Caco-2 (cell line): ENCODE data around the gene MPC1. TPM values are rescaled to one million over a fixed set of nuclear protein-coding genes. Genes with fewer than 3 reads are reported as not detected.

Experiments
- BruUV-seq: library from RNA; stranded (reverse); fragments of 400-500 nt; replicated peaks from 2 replicates; lab custom pipeline; 2021; lab: Mats Ljungman, UMichigan
- CTCF ChIA-PET: fragments of 300-600 bp; sonication (Branson Sonifier 250); formaldehyde crosslinking; loops from one replicate; lab custom pipeline; 2022; ENCODE audit warnings: antibody characterized with exemption; lab: Charles Lee
- POLR2A ChIA-PET: fragments of 300-600 bp; sonication (Branson Sonifier 250); formaldehyde crosslinking; loops from one replicate; lab custom pipeline; 2022; ENCODE audit warnings: antibody characterized with exemption; lab: Charles Lee
- DNase-seq, 2 experiments: peaks; one replicate each; pipeline versions ENCODE4 v3.0.0 to v3.0.0-alpha.2; 2020 to 2022
- H3K27me3 ChIP-seq: replicated peaks from 2 replicates; pipeline ENCODE4 v1.6.0; 2011; ENCODE audit warnings: low read length; ENCODE audit not compliant: control insufficient read depth, insufficient read depth
- H3K36me3 ChIP-seq: 2 replicates; pipeline ENCODE4 v1.5.1; 2011; ENCODE audit warnings: low read length; ENCODE audit not compliant: control insufficient read depth, insufficient read depth
- H3K4me1 ChIP-seq: fragments of 250-450 bp; sonication (Bioruptor Pico); 2 replicates; pipeline ENCODE4 v1.5.1; 2020; ENCODE audit warnings: mild to moderate bottlenecking
- H3K4me3 ChIP-seq: 2 replicates; pipeline ENCODE4 v1.5.1; 2011; ENCODE audit warnings: low read depth, mild to moderate bottlenecking, control low read depth, low read length
- H3K9me3 ChIP-seq: fragments of 250-450 bp; sonication (Bioruptor Pico); 2 replicates; pipeline ENCODE4 v1.5.1; 2020; ENCODE audit warnings: mild to moderate bottlenecking, moderate library complexity
- H3K27ac Mint-ChIP-seq: one replicate; pipeline ENCODE4 v1.8.0; 2022; ENCODE audit warnings: mixed read lengths; ENCODE audit not compliant: unreplicated experiment
- H3K27me3 Mint-ChIP-seq: one replicate; pipeline ENCODE4 v1.8.0; 2022; ENCODE audit warnings: mixed read lengths; ENCODE audit not compliant: insufficient read depth, unreplicated experiment
- H3K36me3 Mint-ChIP-seq: one replicate; pipeline ENCODE4 v1.8.0; 2022; ENCODE audit warnings: mild to moderate bottlenecking, mixed read lengths; ENCODE audit not compliant: insufficient read depth, unreplicated experiment
- H3K4me1 Mint-ChIP-seq: one replicate; pipeline ENCODE4 v1.8.0; 2022; ENCODE audit warnings: low read depth, mixed read lengths; ENCODE audit not compliant: unreplicated experiment
- H3K4me3 Mint-ChIP-seq: one replicate; pipeline ENCODE4 v1.8.0; 2022; ENCODE audit warnings: mild to moderate bottlenecking, moderate library complexity, mixed read lengths; ENCODE audit not compliant: unreplicated experiment
- H3K9me3 Mint-ChIP-seq: one replicate; pipeline ENCODE4 v1.8.0; 2022; ENCODE audit warnings: mixed read lengths; ENCODE audit not compliant: unreplicated experiment
- CTCF ChIP-seq, 2 experiments: fragments of 200-600 bp in 1 of 2; IDR thresholded peaks; 1 replicate in 1 of 2; 2 replicates in 1 of 2; pipeline versions ENCODE4 v1.5.1 to v1.8.0; 2011 to 2022; ENCODE audit warnings: antibody characterized with exemption in 1 of 2, control low read depth in 1 of 2, inconsistent platforms in 1 of 2, low read depth in 1 of 2, low read length in 1 of 2, mild to moderate bottlenecking in 1 of 2, moderate library complexity in 1 of 2; ENCODE audit not compliant: insufficient read depth in 1 of 2, severe bottlenecking in 1 of 2, unreplicated experiment in 1 of 2
- intact Hi-C: fragments of 100-400 bp; cut with micrococcal nuclease; formaldehyde crosslinking; loops from one replicate; pipeline ENCODE4 v1.10.0; 2022; ENCODE audit not compliant: unreplicated experiment
- total RNA-seq: library from RNA; stranded (reverse); gene quantifications from 2 replicates; pipeline ENCODE4 v1.2.3, GENCODE V29; 2022

Gene MPC1
- total RNA-seq, 1 experiment from 2014 or later: 19.7 TPM

- Histone ChIP-seq H3K27me3 (peaks cover 1% of the 10 kb centered on the region; the same call in 1 of the 2 replicates), H3K4me3 (no peak overlapping the region), H3K9me3 (no peaks in the 10 kb centered on the region), H3K36me3 (no peaks in the 10 kb centered on the region), H3K4me1 (peaks cover 6% of the 10 kb centered on the region; the same call in 1 of the 2 replicates)
- ChIA-PET POLR2A (no interaction called here), CTCF (no interaction called here)
- no peak for TF ChIP-seq CTCF (IDR thresholded peaks at IDR 0.05; ENCODE audit: insufficient read depth in 1 of 2, low read depth in 1 of 2, low read length in 1 of 2, severe bottlenecking in 1 of 2, unreplicated experiment in 1 of 2)
- Mint-ChIP-seq H3K4me3 (no peak overlapping the region), H3K36me3 (no peaks in the 10 kb centered on the region), H3K27me3 (no peaks in the 10 kb centered on the region), H3K9me3 (no peaks in the 10 kb centered on the region), H3K27ac (no peak overlapping the region), H3K4me1 (peaks cover 7% of the 10 kb centered on the region)
- no TSS peak for BruUV-seq
- intact Hi-C loops: no loop called here
- no peak for DNase-seq
These were observed 41.0 kb upstream of the MPC1 start for GRCh38 chr6:166423781-166424180.

- Mint-ChIP-seq H3K4me3 (no peak overlapping the region), H3K9me3 (no peaks in the 10 kb centered on the region), H3K36me3 (no peaks in the 10 kb centered on the region), H3K4me1 (peaks cover 7% of the 10 kb centered on the region), H3K27me3 (no peaks in the 10 kb centered on the region), H3K27ac (no peak overlapping the region)
- BruUV-seq: no TSS peak
- no peak for DNase-seq
- intact Hi-C loops: no loop called here
- Histone ChIP-seq H3K27me3 (peaks cover 1% of the 10 kb centered on the region; the same call in 1 of the 2 replicates), H3K4me3 (no peak overlapping the region), H3K4me1 (peaks cover 6% of the 10 kb centered on the region; the same call in 1 of the 2 replicates), H3K36me3 (no peaks in the 10 kb centered on the region), H3K9me3 (no peaks in the 10 kb centered on the region)
- ChIA-PET CTCF (no interaction called here), POLR2A (no interaction called here)
- TF ChIP-seq CTCF (IDR thresholded peaks at IDR 0.05; ENCODE audit: insufficient read depth in 1 of 2, low read depth in 1 of 2, low read length in 1 of 2, severe bottlenecking in 1 of 2, unreplicated experiment in 1 of 2): no peak
These were observed 40.5 kb upstream of the MPC1 start for GRCh38 chr6:166423051-166423745.

- no peaks in the 10 kb centered on the region for H3K36me3 ChIP-seq
- no peak overlapping the region for H3K4me3 Mint-ChIP-seq
- intact Hi-C loops: no loop called here
- no peaks in the 10 kb centered on the region for H3K9me3 ChIP-seq
- H3K4me1 ChIP-seq: peaks cover 6% of the 10 kb centered on the region; the same call in 1 of the 2 replicates
- no peaks in the 10 kb centered on the region for H3K9me3 Mint-ChIP-seq
- BruUV-seq: no TSS peak
- H3K4me1 Mint-ChIP-seq: peaks cover 7% of the 10 kb centered on the region
- TF ChIP-seq CTCF (IDR thresholded peaks at IDR 0.05; ENCODE audit: insufficient read depth in 1 of 2, low read depth in 1 of 2, low read length in 1 of 2, severe bottlenecking in 1 of 2, unreplicated experiment in 1 of 2): no peak
- H3K27me3 Mint-ChIP-seq: no peaks in the 10 kb centered on the region
- no peak overlapping the region for H3K27ac Mint-ChIP-seq
- no peak overlapping the region for H3K4me3 ChIP-seq
- POLR2A ChIA-PET: no interaction called here
- H3K36me3 Mint-ChIP-seq: no peaks in the 10 kb centered on the region
- H3K27me3 ChIP-seq: peaks cover 1% of the 10 kb centered on the region; the same call in 1 of the 2 replicates
- DNase-seq: no peak
- CTCF ChIA-PET: no interaction called here
These were observed 39.6 kb upstream of the MPC1 start for GRCh38 chr6:166422201-166422940.
